H9 (cell line): ENCODE data around the gene CALML5. TPM values are rescaled to one million over a fixed set of nuclear protein-coding genes. Genes with fewer than 3 reads are reported as not detected.

ENCODE experiments used
- DNase-seq: peaks from one replicate; pipeline ENCODE4 v3.0.0-alpha.2; 2017
- H2AFZ ChIP-seq: one replicate; pipeline ENCODE4 v1.6.1; 2013; ENCODE audit warnings: mild to moderate bottlenecking, low read length, control low read depth, moderate library complexity
- H2AK5ac ChIP-seq: 2 replicates; pipeline ENCODE4 v1.6.1; 2013; ENCODE audit warnings: low read length, control low read depth, mixed read lengths; ENCODE audit not compliant: insufficient read length
- H2BK120ac ChIP-seq: one replicate; pipeline ENCODE4 v1.6.1; 2013; ENCODE audit warnings: low read depth, mild to moderate bottlenecking, low read length, control low read depth, inconsistent platforms; ENCODE audit not compliant: poor library complexity, severe bottlenecking
- H2BK12ac ChIP-seq: 2 replicates; pipeline ENCODE4 v1.6.1; 2013; ENCODE audit warnings: low read length, control low read depth, mixed read lengths, low read depth; ENCODE audit not compliant: insufficient read length
- H2BK15ac ChIP-seq: 2 replicates; pipeline ENCODE4 v1.6.1; 2013; ENCODE audit warnings: low read depth, low read length, control low read depth
- H2BK20ac ChIP-seq: one replicate; pipeline ENCODE4 v1.6.1; 2013; ENCODE audit warnings: low read depth, mild to moderate bottlenecking, low read length, control low read depth, inconsistent platforms; ENCODE audit not compliant: poor library complexity, severe bottlenecking
- H2BK5ac ChIP-seq: 2 replicates; pipeline ENCODE4 v1.6.1; 2013; ENCODE audit warnings: low read length, control low read depth, mixed read lengths; ENCODE audit not compliant: insufficient read length
- H3K14ac ChIP-seq: 2 replicates; pipeline ENCODE4 v1.6.1; 2013; ENCODE audit warnings: low read length, control low read depth; ENCODE audit not compliant: insufficient read depth
- H3K18ac ChIP-seq: 2 replicates; pipeline ENCODE4 v1.6.1; 2013; ENCODE audit warnings: low read depth, mild to moderate bottlenecking, mixed read lengths, low read length, control low read depth; ENCODE audit not compliant: insufficient read length
- H3K23ac ChIP-seq: 2 replicates; pipeline ENCODE4 v1.6.1; 2013; ENCODE audit warnings: low read length, control low read depth, mixed read lengths, low read depth; ENCODE audit not compliant: insufficient read length
- H3K23me2 ChIP-seq: 2 replicates; pipeline ENCODE4 v1.6.1; 2013; ENCODE audit warnings: low read depth, mild to moderate bottlenecking, mixed read lengths, low read length, control low read depth; ENCODE audit not compliant: insufficient read length, poor library complexity, severe bottlenecking
- H3K27ac ChIP-seq: 2 replicates; pipeline ENCODE4 v1.5.1; 2013; ENCODE audit warnings: low read length, control low read depth, mixed read lengths, low read depth; ENCODE audit not compliant: insufficient read length
- H3K27me3 ChIP-seq: 2 replicates; pipeline ENCODE4 v1.6.1; 2013; ENCODE audit warnings: low read length, control low read depth, inconsistent platforms; ENCODE audit not compliant: insufficient read depth
- H3K4ac ChIP-seq: 2 replicates; pipeline ENCODE4 v1.6.1; 2013; ENCODE audit warnings: low read depth, mild to moderate bottlenecking, control low read depth, inconsistent platforms, low read length, moderate library complexity
- H3K4me1 ChIP-seq: 2 replicates; pipeline ENCODE4 v1.6.1; 2013; ENCODE audit warnings: low read length, control low read depth, inconsistent platforms; ENCODE audit not compliant: insufficient read depth
- H3K4me2 ChIP-seq: 2 replicates; pipeline ENCODE4 v1.6.1; 2013; ENCODE audit warnings: low read length, control low read depth, mixed read lengths; ENCODE audit not compliant: insufficient read length, insufficient read depth
- H3K56ac ChIP-seq: 2 replicates; pipeline ENCODE4 v1.6.1; 2013; ENCODE audit warnings: low read depth, mild to moderate bottlenecking, mixed read lengths, low read length, control low read depth; ENCODE audit not compliant: insufficient read length
- H3K79me1 ChIP-seq: 2 replicates; pipeline ENCODE4 v1.6.1; 2013; ENCODE audit warnings: low read depth, mild to moderate bottlenecking, moderate library complexity, low read length, control low read depth, inconsistent platforms; ENCODE audit not compliant: insufficient read depth, poor library complexity, severe bottlenecking
- H3K79me2 ChIP-seq: 2 replicates; pipeline ENCODE4 v1.6.1; 2013; ENCODE audit warnings: low read length, control low read depth, inconsistent platforms; ENCODE audit not compliant: insufficient read depth
- H3K9ac ChIP-seq: 2 replicates; pipeline ENCODE4 v1.6.1; 2013; ENCODE audit warnings: low read length, control low read depth, mixed read lengths; ENCODE audit not compliant: insufficient read length; ENCODE audit errors: extremely low read depth
- H3K9me3 ChIP-seq: one replicate; pipeline ENCODE4 v1.6.1; 2013; ENCODE audit warnings: low read depth, low read length, inconsistent platforms; ENCODE audit not compliant: control insufficient read depth
- H3T11ph ChIP-seq: one replicate; pipeline ENCODE4 v1.6.1; 2013; ENCODE audit warnings: mild to moderate bottlenecking, low read length, control low read depth, inconsistent platforms
- H4K20me1 ChIP-seq: one replicate; pipeline ENCODE4 v1.6.1; 2013; ENCODE audit not compliant: control insufficient read depth, insufficient read length, insufficient read depth
- H4K5ac ChIP-seq: 2 replicates; pipeline ENCODE4 v1.6.1; 2013; ENCODE audit warnings: low read depth, mild to moderate bottlenecking, mixed read lengths, low read length, control low read depth; ENCODE audit not compliant: insufficient read length
- H4K8ac ChIP-seq: replicated peaks from 2 replicates; pipeline ENCODE4 v1.6.1; 2013; ENCODE audit warnings: low read length, control low read depth, mixed read lengths, low read depth; ENCODE audit not compliant: insufficient read length
- H4K91ac ChIP-seq: 2 replicates; pipeline ENCODE4 v1.6.1; 2013; ENCODE audit warnings: low read depth, mild to moderate bottlenecking, moderate library complexity, mixed read lengths, low read length, control low read depth; ENCODE audit not compliant: insufficient read length
- H3K27ac Mint-ChIP-seq, 3 experiments: 2 replicates in 2 of 3; 3 replicates in 1 of 3; pipeline ENCODE4 v1.8.0; 2020 to 2021; ENCODE audit warnings: mixed read lengths in 3 of 3, mild to moderate bottlenecking in 1 of 3, moderate library complexity in 1 of 3
- H3K27me3 Mint-ChIP-seq: 2 replicates; pipeline ENCODE4 v1.8.0; 2021; ENCODE audit warnings: low read depth, mild to moderate bottlenecking, moderate library complexity, mixed read lengths
- H3K36me3 Mint-ChIP-seq, 3 experiments: 2 replicates in 2 of 3; 3 replicates in 1 of 3; pipeline ENCODE4 v1.8.0; 2020 to 2021; ENCODE audit warnings: low read depth in 3 of 3, mixed read lengths in 3 of 3; ENCODE audit not compliant: insufficient read depth in 1 of 3
- H3K4me1 Mint-ChIP-seq, 2 experiments: 2 replicates each; pipeline ENCODE4 v1.8.0; 2020; ENCODE audit warnings: mixed read lengths in 2 of 2
- H3K4me3 Mint-ChIP-seq, 2 experiments: 2 replicates in 1 of 2; 3 replicates in 1 of 2; pipeline ENCODE4 v1.8.0; 2020 to 2021; ENCODE audit warnings: mild to moderate bottlenecking in 2 of 2, mixed read lengths in 2 of 2, moderate library complexity in 1 of 2
- H3K9me3 Mint-ChIP-seq, 2 experiments: 2 replicates in 1 of 2; 3 replicates in 1 of 2; pipeline ENCODE4 v1.8.0; 2020; ENCODE audit warnings: mild to moderate bottlenecking in 2 of 2, mixed read lengths in 2 of 2, moderate library complexity in 1 of 2
- WGBS: extraction: QIAGEN DNeasy Blood & Tissue Kit; methylation state at CpG from one replicate; pipeline ENCODE4 v1.1.7; 2013; ENCODE audit warnings: missing lambda C conversion rate, low lambda C conversion rate, mixed read lengths; ENCODE audit not compliant: insufficient read length; ENCODE audit errors: extremely low coverage; 5-methylcytosine and 5-hydroxymethylcytosine counted together
- total RNA-seq: library from RNA; stranded (reverse); gene quantifications from 2 replicates; pipeline ENCODE4 v1.2.1, GENCODE V29; 2021
- TF ChIP-seq, protein P1 (sequence below): fragments of 200-600 bp; sonication (generic); conservative IDR thresholded peaks from 3 replicates; pipeline ENCODE4 v1.8.0; 2021; ENCODE audit warnings: antibody characterized with exemption, mild to moderate bottlenecking

The CALML5 gene
- total RNA-seq, 1 experiment from 2014 or later: not detected

DNA sequence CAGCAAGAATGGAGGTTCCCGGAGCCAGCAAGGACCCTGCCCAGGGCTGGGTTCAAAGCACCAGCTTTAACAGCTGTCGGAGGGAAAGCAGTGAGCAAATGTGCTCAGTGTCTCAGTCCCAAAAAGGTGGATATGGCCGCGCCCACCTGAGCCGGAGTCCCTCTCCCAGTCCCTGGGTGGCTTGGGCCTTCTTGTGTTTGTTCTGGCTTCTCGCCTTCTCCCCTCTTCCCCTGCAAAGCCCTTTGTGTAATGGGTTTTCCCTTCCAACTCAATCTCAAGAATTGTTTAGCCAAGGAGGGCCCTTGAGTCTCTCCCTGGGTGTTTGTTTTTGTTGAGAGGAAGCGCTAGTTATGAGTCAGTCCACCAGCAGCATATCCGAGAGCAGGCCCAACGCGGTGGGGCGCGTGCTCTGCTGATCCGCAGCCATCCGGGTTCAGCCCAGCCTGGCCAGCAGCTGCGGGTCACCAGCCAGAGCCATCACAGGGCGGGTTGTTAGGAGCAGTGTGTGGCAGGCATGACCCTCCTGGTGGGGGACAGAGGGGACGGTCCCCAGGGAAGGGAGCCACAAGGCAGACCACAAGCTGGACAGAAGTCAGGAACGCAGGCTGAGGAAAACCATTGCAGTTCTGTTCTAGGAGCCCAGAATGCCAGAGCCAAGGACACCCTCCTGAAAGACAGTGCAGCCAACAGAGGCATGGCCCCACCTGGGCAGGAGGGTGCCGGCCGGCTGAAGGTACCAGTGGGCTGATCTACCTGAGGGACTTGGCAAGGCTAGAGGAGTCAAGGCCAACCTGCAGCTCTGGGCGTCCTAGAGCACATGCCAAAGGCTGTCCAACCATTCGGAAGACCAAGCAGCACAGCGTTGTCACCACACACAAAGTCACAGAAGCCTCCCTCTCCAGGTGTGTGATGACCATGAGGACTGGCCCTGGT, 46.7 kb upstream of the CALML5 start:
- Histone ChIP-seq H2AFZ (no peak overlapping the region), H2BK15ac (no peak overlapping the region), H3K23me2 (no peaks in the 10 kb centered on the region), H3K9ac (no peak overlapping the region), H2BK5ac (no peak overlapping the region), H2BK20ac (no peak overlapping the region), H4K8ac (no peak overlapping the region), H3K79me2 (no peaks in the 10 kb centered on the region), H3K4me1 (no peaks in the 10 kb centered on the region), H3T11ph (no peak overlapping the region), H3K4me2 (no peak overlapping the region), H3K56ac (no peak overlapping the region), H4K91ac (no peak overlapping the region), H3K27me3 (no peaks in the 10 kb centered on the region), H4K5ac (no peak overlapping the region), H3K9me3 (no peaks in the 10 kb centered on the region), H3K18ac (no peak overlapping the region), H2AK5ac (no peak overlapping the region), H3K14ac (peak overlapping the region; percentile 45), H2BK12ac (no peak overlapping the region), H3K79me1 (no peaks in the 10 kb centered on the region), H3K4ac (no peak overlapping the region), H2BK120ac (no peak overlapping the region), H4K20me1 (no peaks in the 10 kb centered on the region), H3K23ac (no peak overlapping the region), H3K27ac (no peak overlapping the region)
- TF ChIP-seq, protein P1, sequence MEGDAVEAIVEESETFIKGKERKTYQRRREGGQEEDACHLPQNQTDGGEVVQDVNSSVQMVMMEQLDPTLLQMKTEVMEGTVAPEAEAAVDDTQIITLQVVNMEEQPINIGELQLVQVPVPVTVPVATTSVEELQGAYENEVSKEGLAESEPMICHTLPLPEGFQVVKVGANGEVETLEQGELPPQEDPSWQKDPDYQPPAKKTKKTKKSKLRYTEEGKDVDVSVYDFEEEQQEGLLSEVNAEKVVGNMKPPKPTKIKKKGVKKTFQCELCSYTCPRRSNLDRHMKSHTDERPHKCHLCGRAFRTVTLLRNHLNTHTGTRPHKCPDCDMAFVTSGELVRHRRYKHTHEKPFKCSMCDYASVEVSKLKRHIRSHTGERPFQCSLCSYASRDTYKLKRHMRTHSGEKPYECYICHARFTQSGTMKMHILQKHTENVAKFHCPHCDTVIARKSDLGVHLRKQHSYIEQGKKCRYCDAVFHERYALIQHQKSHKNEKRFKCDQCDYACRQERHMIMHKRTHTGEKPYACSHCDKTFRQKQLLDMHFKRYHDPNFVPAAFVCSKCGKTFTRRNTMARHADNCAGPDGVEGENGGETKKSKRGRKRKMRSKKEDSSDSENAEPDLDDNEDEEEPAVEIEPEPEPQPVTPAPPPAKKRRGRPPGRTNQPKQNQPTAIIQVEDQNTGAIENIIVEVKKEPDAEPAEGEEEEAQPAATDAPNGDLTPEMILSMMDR: no peak
- H3K36me3 Mint-ChIP-seq: peaks cover 5 to 13% (median 6%) of the 10 kb centered on the region in 3 experiments; a peak in 6 of 7 replicates
- no peaks in the 10 kb centered on the region; the same call in 1 of the 2 replicates for H3K27me3 Mint-ChIP-seq
- no peak for DNase-seq
- WGBS: no CpG with 5 or more reads among the region's 23 CpGs
- H3K27ac Mint-ChIP-seq: no peak overlapping the region
- H3K9me3 Mint-ChIP-seq: peaks cover 18% of the 10 kb centered on the region in 2 experiments
- H3K4me3 Mint-ChIP-seq: no peak overlapping the region
- H3K4me1 Mint-ChIP-seq: no peaks in the 10 kb centered on the region
